RWPE2 (cell line): ENCODE measurements around the gene HSF2BP.

Experiments used
- ATAC-seq: fragments of 200-7000 bp; cut with Tn5 transposase; 3 replicates; pipeline ENCODE4 v1.9.1; 2021; ENCODE audit warnings: low read depth
- DNase-seq: peaks from one replicate; pipeline ENCODE4 v3.0.0-alpha.2; 2020; ENCODE audit warnings: low spot score
- H3K27ac ChIP-seq: fragments of 450-650 bp; 2 replicates; pipeline ENCODE4 v1.5.1; 2017; ENCODE audit warnings: mild to moderate bottlenecking; ENCODE audit not compliant: poor library complexity, severe bottlenecking
- H3K27me3 ChIP-seq: fragments of 250-450 bp; sonication (Bioruptor Pico); 2 replicates; pipeline ENCODE4 v1.5.1; 2021; ENCODE audit warnings: mild to moderate bottlenecking, moderate library complexity; ENCODE audit not compliant: insufficient read depth, poor library complexity, severe bottlenecking
- H3K36me3 ChIP-seq: fragments of 250-450 bp; sonication (Bioruptor Pico); 2 replicates; pipeline ENCODE4 v1.5.1; 2020; ENCODE audit warnings: low read depth, mild to moderate bottlenecking, moderate library complexity
- H3K4me1 ChIP-seq: fragments of 250-450 bp; sonication (Bioruptor Pico); 2 replicates; pipeline ENCODE4 v1.5.1; 2021; ENCODE audit warnings: mild to moderate bottlenecking, moderate library complexity; ENCODE audit not compliant: insufficient read depth, poor library complexity, severe bottlenecking
- H3K4me3 ChIP-seq: fragments of 250-450 bp; sonication (Bioruptor Pico); 2 replicates; pipeline ENCODE4 v1.5.1; 2021; ENCODE audit warnings: mild to moderate bottlenecking, moderate library complexity; ENCODE audit not compliant: severe bottlenecking
- H3K9me3 ChIP-seq: fragments of 250-450 bp; sonication (Bioruptor Pico); 2 replicates; pipeline ENCODE4 v1.5.1; 2021; ENCODE audit warnings: mild to moderate bottlenecking, moderate library complexity; ENCODE audit not compliant: severe bottlenecking
- TF ChIP-seq, protein P1 (sequence below): fragments of 450-650 bp; IDR thresholded peaks from one replicate; pipeline ENCODE4 v1.5.1; 2017; ENCODE audit warnings: mild to moderate bottlenecking, moderate library complexity; ENCODE audit not compliant: poor library complexity, severe bottlenecking

HSF2BP gene

DNA sequence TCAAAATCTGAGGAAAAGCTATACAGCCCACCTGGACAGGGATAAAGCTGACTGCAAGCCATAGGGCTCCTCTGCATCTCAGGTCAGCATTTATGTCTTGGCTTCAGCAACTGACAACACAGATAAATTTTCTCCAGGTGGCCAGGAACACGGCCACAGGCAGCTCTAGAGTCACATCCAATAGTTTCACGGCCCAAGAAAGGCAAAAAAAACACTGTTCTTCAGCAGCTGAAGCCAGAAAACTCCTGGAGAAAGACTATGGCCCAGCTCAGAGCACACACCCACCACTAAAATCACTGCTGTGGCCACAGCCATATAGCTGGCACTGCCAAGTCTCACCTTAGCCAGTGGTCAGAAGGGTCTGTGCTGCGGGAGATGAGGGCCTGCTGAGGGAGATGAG is 77.8 kb downstream of the HSF2BP start:
- Histone ChIP-seq H3K4me1 (peaks cover 13% of the 10 kb centered on the region), H3K4me3 (no peak overlapping the region), H3K36me3 (peaks cover 12% of the 10 kb centered on the region), H3K27me3 (no peaks in the 10 kb centered on the region), H3K27ac (peak overlapping the region; percentile 10), H3K9me3 (no peaks in the 10 kb centered on the region)
- ATAC-seq (no peak), DNase-seq (no peak)
- TF ChIP-seq, protein P1, sequence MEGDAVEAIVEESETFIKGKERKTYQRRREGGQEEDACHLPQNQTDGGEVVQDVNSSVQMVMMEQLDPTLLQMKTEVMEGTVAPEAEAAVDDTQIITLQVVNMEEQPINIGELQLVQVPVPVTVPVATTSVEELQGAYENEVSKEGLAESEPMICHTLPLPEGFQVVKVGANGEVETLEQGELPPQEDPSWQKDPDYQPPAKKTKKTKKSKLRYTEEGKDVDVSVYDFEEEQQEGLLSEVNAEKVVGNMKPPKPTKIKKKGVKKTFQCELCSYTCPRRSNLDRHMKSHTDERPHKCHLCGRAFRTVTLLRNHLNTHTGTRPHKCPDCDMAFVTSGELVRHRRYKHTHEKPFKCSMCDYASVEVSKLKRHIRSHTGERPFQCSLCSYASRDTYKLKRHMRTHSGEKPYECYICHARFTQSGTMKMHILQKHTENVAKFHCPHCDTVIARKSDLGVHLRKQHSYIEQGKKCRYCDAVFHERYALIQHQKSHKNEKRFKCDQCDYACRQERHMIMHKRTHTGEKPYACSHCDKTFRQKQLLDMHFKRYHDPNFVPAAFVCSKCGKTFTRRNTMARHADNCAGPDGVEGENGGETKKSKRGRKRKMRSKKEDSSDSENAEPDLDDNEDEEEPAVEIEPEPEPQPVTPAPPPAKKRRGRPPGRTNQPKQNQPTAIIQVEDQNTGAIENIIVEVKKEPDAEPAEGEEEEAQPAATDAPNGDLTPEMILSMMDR: no peak

DNA sequence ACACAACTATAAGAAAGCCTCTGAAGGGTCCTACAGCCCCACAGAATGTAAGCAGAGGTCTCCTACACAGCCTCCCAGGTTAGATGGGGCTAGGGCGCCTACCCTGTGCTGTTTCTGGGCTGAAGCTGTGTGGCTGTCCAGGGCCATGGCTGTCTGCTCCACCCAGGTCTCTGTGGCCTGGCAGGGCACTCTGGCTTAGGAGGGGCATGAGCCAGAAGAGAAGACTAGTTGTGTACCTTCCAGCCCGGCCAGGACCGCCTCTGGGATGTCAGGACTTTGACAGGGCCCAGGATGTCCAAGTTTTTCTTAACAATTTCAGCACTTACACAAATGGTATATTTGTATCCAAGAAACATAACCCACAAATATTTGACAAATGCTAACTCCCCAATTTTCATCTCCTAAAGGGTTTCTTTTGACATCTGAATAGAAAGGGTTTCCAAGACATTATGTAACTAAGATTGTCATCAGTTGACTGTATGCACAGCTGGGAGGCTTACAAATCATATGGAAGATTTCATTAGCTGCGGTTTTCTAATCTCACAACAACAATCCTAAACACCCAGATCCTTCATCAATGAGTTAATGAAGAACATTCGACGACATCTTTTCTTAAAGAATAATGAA is 80.5 kb downstream of the HSF2BP start:
- no peak overlapping the region for H3K27ac ChIP-seq
- no peaks in the 10 kb centered on the region for H3K27me3 ChIP-seq
- no peak for DNase-seq
- no peaks in the 10 kb centered on the region for H3K36me3 ChIP-seq
- TF ChIP-seq, protein P1: no peak
- no peaks in the 10 kb centered on the region for H3K9me3 ChIP-seq
- no peak overlapping the region for H3K4me3 ChIP-seq
- no peak for ATAC-seq
- H3K4me1 ChIP-seq: no peaks in the 10 kb centered on the region

DNA sequence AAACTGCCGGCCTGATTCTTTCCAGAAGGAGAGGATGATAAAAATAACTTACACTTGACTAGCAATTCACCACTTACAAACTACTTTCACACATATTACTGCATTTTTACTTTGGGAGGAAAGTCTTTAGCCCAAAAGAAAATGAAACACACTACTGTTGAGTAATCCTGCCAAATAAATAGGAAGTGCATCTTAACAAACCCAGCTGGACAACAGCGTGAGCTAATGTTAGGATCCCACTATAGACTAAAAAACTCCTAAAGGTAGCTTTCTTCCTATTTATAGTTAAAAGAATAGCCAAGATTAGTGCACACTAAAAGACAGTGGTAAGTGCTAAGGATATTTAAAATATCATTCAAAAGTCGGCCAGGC is 83.8 kb downstream of the HSF2BP start:
- ATAC-seq (no peak), DNase-seq (no peak)
- Histone ChIP-seq H3K27me3 (no peaks in the 10 kb centered on the region), H3K27ac (no peak overlapping the region), H3K36me3 (no peaks in the 10 kb centered on the region), H3K9me3 (no peaks in the 10 kb centered on the region), H3K4me3 (no peak overlapping the region), H3K4me1 (no peaks in the 10 kb centered on the region)
- TF ChIP-seq, protein P1: no peak

DNA sequence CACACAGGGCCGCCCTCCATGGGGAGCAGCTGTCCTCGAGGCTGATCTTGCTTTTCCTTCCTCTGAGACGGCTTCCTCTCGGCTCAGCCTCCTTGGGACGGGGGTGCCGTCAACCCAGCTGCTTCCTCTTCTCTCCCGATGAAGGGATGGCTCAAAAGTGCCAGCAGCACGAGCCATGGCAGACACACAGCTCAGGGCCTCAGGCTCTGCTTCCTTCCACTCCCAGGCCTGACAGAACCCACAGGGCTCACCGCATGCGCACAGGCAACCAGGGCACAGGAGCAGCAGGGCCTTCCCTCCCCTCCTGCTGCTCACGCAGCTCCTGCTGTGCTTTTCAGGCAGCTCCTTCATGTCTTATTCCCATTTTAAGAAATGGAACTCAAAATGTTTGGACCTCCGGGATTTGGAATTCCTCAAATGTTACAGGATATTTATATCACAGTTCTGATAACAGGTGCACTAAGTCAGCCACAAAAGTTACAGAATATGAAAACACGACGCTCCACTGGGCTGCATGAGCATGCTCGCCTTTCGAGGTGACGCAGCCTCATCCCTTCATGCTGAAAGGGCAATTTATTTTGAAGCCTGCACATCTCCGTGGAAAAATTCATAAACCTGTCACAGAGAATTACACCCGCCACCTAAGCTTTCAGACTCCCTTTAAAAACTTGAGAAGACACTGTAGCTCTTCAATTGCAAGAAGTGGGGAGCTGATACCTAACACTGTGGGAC is 84.4 kb downstream of the HSF2BP start:
- no peaks in the 10 kb centered on the region for H3K4me1 ChIP-seq
- H3K9me3 ChIP-seq: no peaks in the 10 kb centered on the region
- ATAC-seq: no peak
- no peak overlapping the region for H3K27ac ChIP-seq
- TF ChIP-seq, protein P1: no peak
- no peaks in the 10 kb centered on the region for H3K27me3 ChIP-seq
- no peak for DNase-seq
- no peak overlapping the region for H3K4me3 ChIP-seq
- no peaks in the 10 kb centered on the region for H3K36me3 ChIP-seq

DNA sequence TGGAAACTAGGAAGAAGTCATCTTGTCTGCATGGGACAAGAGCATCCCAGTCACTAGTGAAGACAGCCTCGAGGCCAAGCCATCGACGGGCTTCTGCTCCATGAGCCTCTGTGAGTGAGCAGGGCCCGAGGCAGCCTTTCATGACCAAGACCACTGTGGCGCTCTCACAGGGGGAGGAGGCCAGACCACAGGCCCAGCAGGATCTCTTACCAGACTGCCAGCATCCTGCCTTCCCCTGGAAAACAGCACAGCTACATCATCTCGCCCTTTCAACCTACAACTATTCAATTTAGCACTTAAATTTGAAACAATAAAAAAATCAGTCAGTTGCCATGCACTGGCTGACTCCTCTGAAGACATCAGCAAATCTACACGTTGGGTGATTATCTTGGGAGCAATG is 85.4 kb downstream of the HSF2BP start:
- ATAC-seq: no peak
- TF ChIP-seq, protein P1: no peak
- H3K27me3 ChIP-seq: no peaks in the 10 kb centered on the region
- H3K27ac ChIP-seq: no peak overlapping the region
- no peaks in the 10 kb centered on the region for H3K36me3 ChIP-seq
- no peaks in the 10 kb centered on the region for H3K9me3 ChIP-seq
- no peak overlapping the region for H3K4me3 ChIP-seq
- no peak for DNase-seq
- no peaks in the 10 kb centered on the region for H3K4me1 ChIP-seq
